Head of caudate nucleus (tissue), 42 donors: ENCODE results near the gene ZNF219.
A peak's percentile ranks its signal among the peaks of the same experiment; 100 is the strongest.

Experiments
- DNase-seq, 42 donors: peaks; one replicate each; pipeline versions ENCODE4 v3.0.0 to v3.0.0-alpha.2; 2020 to 2021; ENCODE audit warnings: mixed read lengths in 7 of 42
- intact Hi-C: fragments of 100-400 bp; cut with DNase I; formaldehyde crosslinking; loops from one replicate; pipeline ENCODE4 v1.15.0; 2022

The ZNF219 gene

GRCh38 chr14:21098076-21098891, at the start of gene ZNF219:
ZNF219 (minus strand) TSS chr14:21098655; CDS start chr14:21093591, 5,064 bp downstream.
- peak in 38 of 42 donors; percentile 33 to 81 (median 58) for DNase-seq
- intact Hi-C loops: no loop called here

GRCh38 chr14:21145437-21145836, 47.0 kb upstream of the ZNF219 start:
- no peak for DNase-seq
- intact Hi-C loops: no loop called here

DNA sequence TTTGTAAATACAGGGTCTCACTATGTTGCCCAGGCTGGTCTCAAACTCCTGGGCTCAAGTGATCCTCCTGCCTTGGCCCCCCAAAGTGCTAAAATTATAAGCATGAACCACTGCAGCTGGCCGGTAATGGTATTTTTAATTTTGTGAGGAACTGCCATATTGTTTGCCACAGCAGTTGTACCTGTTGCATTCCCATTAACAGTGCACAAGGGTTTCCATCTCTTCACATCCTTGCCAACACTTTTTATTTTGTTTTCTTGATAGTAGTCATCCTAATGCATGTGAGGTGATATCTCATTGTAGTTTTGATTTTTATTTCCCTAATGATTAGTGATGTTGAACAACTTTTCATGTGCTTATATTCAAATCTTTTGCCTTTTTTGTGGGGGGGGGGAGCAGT, 43.9 kb upstream of the ZNF219 start:
- intact Hi-C loops: no loop called here

GRCh38 chr14:21136024-21136423, 37.6 kb upstream of the ZNF219 start:
- DNase-seq: no peak
- intact Hi-C loops: no loop called here

More for the DNA sequence above, 43.9 kb upstream of the ZNF219 start:
- DNase-seq: no peak

DNA sequence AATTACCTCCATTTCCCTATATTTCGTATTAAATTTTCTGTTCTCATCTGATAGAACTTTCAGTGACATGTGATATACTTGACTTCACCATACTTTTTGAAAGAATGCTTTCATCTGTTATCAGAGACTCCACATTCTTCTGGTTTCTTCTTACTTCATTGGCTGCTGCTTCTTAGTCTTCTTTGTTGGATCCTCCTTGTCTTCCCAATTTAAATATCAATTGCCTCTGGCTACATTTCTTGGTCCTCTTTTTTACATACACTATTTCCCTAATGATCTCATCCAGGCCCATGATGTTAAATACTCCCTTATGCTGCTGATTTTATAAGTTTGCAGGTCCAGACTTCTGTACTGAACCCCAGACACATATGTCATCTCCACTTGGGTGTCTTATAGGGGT, 35.4 kb upstream of the ZNF219 start:
- DNase-seq: no peak
- intact Hi-C loops: no loop called here

DNA sequence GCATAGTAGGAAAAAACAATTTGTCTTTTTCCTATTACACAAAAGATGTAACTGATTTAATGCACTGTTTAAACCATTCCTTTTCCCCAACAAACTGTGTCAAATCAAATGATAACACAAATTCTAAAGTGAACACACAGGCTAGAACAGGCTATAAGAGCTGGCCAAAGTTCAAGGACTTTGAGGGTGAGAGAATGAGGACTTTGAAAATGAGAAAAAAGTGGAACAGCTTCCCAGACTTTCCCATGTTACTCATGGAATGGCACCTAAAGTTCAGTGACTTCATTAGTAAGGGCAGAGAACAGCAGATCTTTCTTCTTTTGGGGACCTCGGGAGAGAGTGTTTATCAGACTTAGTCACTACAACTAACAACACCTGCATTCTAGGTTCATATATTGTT, 25.0 kb upstream of the ZNF219 start:
- intact Hi-C loops: no loop called here
- DNase-seq: no peak

DNA sequence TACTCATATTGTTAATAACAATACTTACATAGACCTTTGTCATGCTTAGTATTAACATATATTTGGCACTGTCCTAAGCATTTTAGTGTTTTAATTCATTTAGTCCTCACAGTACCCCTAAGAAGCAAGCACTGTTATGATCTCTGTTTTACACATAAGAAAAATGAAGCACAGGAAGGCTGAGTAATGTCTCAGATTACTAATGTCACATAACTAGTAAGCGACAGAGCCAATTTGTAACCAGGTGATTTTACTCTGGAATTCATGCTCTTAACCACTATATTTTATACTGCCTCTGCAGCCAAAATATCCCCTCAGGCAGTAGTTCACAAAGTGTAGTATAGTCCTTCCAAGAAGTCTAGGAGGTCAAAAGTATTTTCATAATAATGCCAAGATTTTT, 22.7 kb upstream of the ZNF219 start:
- DNase-seq: no peak
- intact Hi-C loops: no loop called here

- intact Hi-C loops: no loop called here
- no peak for DNase-seq
Observed at GRCh38 chr14:21120686-21121085, 22.2 kb upstream of the ZNF219 start.

- no peak for DNase-seq
- intact Hi-C loops: no loop called here
Observed at GRCh38 chr14:21118933-21119332, 20.5 kb upstream of the ZNF219 start.

- DNase-seq: no peak
- intact Hi-C loops: no loop called here
Observed at GRCh38 chr14:21113369-21113768, 14.9 kb upstream of the ZNF219 start.

GRCh38 chr14:21112255-21112654, 13.8 kb upstream of the ZNF219 start:
- intact Hi-C loops: no loop called here
- DNase-seq: no peak

- intact Hi-C loops: loop anchor here (10.0 kb wide), 3 partner anchors 255 to 445 kb away; no protein-coding TSS in a partner anchor
- DNase-seq: no peak
Observed at GRCh38 chr14:21109377-21110138, 11.1 kb upstream of the ZNF219 start.

GRCh38 chr14:21108791-21109190, 10.3 kb upstream of the ZNF219 start:
- no peak for DNase-seq
- intact Hi-C loops: loop anchor here (10.0 kb wide), 3 partner anchors 254 to 446 kb away; no protein-coding TSS in a partner anchor

DNA sequence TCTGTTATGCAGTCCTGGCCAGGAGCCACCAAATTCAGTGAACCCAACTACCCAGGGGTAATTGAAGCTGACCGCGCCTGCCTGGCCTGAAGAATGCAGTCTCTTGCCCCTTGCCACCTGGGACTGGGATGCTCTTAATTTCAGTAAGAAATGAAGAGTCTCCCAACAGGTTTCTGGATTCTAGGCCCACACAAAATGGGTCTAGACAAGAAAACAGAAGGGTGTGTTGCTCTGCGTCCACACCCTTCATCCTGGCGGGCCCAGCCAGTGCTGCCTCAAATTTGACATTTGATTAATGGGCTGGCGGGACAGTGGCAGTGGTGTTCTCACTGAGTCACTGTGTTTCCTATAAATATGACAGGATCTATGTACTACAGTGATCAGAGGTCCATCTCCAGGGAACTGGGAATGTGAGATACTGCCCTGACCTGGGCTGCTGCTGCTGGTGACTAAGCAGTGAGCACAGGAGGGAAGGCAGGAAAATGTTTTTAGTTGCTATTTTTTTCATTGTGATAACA, 8.9 kb upstream of the ZNF219 start:
- intact Hi-C loops: loop anchor here (10.0 kb wide), 3 partner anchors 253 to 447 kb away; no protein-coding TSS in a partner anchor
- DNase-seq: no peak

GRCh38 chr14:21106498-21107282, 8.2 kb upstream of the ZNF219 start:
- peak; percentile 60 to 93 (median 85) for DNase-seq
- intact Hi-C loops: loop anchor here (10.0 kb wide), 3 partner anchors 252 to 448 kb away; no protein-coding TSS in a partner anchor

DNA sequence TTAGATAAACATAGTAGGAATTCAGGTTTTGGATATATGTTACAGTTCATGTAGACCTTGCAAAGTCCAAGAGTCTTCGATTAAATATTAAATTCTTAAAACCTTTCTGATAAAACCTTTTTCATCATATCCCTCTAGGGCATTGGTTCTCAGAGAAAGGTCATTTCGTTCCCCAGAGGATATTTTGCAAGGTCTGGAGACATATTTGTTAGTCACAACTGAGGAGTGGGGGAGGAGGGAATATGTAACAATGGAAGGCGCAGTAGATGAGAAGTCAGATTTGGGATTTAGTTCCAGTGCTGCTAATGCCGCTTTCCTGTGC, 7.7 kb upstream of the ZNF219 start:
- intact Hi-C loops: loop anchor here (10.0 kb wide), 3 partner anchors 251 to 449 kb away; no protein-coding TSS in a partner anchor

DNA sequence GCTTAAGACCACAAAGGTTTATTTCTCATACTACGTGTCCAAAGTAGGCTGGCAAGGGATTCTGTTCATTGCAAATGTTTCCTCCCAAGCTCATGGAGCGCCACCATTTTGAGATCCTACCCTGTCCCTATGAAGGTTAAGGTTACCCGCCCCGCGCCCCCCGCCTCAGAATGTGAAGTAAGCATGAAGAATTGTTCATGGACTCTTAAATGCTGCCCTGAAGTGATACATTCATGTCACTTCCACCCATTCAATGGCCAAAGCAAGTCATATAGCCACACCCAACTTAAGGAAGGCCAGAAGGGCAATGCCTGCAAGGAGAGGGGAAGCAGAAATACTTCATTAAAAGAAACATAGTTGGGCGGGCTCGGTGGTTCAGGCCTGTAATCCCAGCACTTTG, 6.6 kb upstream of the ZNF219 start:
- intact Hi-C loops: loop anchor here (10.0 kb wide), 3 partner anchors 250 to 450 kb away; no protein-coding TSS in a partner anchor

More for the DNA sequence above, 7.7 kb upstream of the ZNF219 start:
- no peak for DNase-seq

GRCh38 chr14:21104448-21105060, 6.1 kb upstream of the ZNF219 start:
- intact Hi-C loops: loop anchor here (10.0 kb wide), 3 partner anchors 250 to 450 kb away; no protein-coding TSS in a partner anchor
- peak; percentile 73 to 94 (median 85) for DNase-seq

More for the DNA sequence above, 6.6 kb upstream of the ZNF219 start:
- no peak for DNase-seq
